ENCODE measurements around the gene BSN. TPM values are rescaled to one million over a fixed set of nuclear protein-coding genes. Genes with fewer than 3 reads are reported as not detected.

BSN gene
- total and polyA plus RNA-seq, 2 experiments from 2014 or later = under 0.01 to 0.03 TPM

DNA sequence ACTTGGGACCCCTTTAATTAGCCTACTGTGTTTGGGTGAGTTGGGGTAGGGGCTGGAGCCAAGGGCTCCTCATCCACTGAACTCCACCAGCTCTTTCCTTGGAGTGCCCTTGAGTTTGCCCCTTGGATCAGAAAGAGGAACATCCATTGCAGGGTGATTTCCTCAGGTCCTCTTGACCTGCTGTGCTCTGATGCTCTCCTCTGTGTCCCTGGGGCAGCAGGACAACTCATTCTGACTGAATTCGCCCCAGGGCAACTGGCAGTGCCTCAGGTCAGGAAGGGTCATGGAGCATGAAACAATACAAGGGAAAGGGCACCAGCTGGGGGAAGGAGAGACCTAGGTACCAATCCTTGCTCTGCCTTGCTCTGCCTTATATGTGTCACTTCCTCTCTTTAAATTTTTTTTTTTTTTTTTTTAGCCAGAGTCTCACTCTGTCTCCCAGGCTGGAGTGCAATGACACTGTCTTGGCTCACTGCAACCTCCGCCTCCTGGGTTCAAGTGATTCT is 47.8 kb downstream of the BSN start:
- Histone ChIP-seq H3K27ac (no peak overlapping the region), H3K36me3 (ENCODE audit: low read depth) (no peaks in the 10 kb centered on the region), H3K79me2 (ENCODE audit: insufficient read depth) (no peaks in the 10 kb centered on the region), H3K9ac (no peak overlapping the region), H3F3A (ENCODE audit: insufficient read depth) (peaks cover 4% of the 10 kb centered on the region; the same call in 1 of the 2 replicates), H3K9me2 (ENCODE audit: insufficient read depth) (no peaks in the 10 kb centered on the region), H3K4me2 (ENCODE audit: unreplicated experiment) (no peak overlapping the region), H4K20me1 (ENCODE audit: insufficient read depth) (no peaks in the 10 kb centered on the region), H3K27me3 (replicated peaks; ENCODE audit: insufficient read depth) (no peaks in the 10 kb centered on the region), H2AFZ (no peak overlapping the region), H3K4me1 (ENCODE audit: insufficient read depth) (peaks cover 12% of the 10 kb centered on the region), H3K4me3 (no peak overlapping the region), H3K9me3 (ENCODE audit: low read depth) (no peaks in the 10 kb centered on the region)
- WGBS, 2 experiments (ENCODE audit: low coverage in 1 of 2, low lambda C conversion rate in 2 of 2, missing lambda C conversion rate in 2 of 2) = 91 to 92% methylated on average over 2 of the region's 2 CpGs
- TF ChIP-seq EZH2 (IDR thresholded peaks at IDR 0.05; ENCODE audit: insufficient read depth, poor library complexity, severe bottlenecking) = no peak
- TF ChIP-seq EZH2phosphoT487 (IDR thresholded peaks at IDR 0.05; ENCODE audit: insufficient read depth, low read depth) = no peak
- DNase-seq = no peak
- in situ Hi-C loops (cut with MboI) = no loop called here

DNA sequence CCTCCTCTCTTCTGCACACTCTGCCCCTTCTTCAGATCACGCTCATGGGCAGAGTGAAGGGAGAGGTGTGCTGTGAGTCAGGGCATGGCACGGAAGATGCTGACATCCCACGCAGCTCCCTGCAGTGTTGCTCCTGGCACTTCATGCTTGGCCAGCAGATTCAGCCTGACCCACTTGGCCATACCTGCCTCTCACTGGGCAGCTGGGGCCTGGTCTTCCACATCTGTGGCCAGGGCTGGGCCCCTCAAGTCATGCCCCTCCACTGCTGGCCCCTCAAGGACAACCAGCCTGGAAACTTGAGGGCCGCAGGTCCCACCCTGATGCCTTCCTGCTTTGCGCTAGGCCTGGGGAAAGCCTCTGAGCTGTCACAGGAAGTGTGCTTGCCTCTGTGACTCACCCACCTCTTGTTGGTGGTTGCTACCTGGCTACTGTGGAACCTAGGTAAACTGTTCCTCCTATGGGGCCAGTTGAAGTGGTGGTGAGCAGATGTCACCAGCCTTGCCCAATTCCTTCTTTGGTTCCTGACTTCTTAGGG is 48.7 kb downstream of the BSN start:
- Histone ChIP-seq H3F3A (ENCODE audit: insufficient read depth) (peaks cover 9% of the 10 kb centered on the region; the same call in 1 of the 2 replicates), H3K9ac (no peak overlapping the region), H2AFZ (no peak overlapping the region), H3K4me2 (ENCODE audit: unreplicated experiment) (no peak overlapping the region), H3K9me2 (ENCODE audit: insufficient read depth) (no peaks in the 10 kb centered on the region), H3K9me3 (ENCODE audit: low read depth) (no peaks in the 10 kb centered on the region), H4K20me1 (ENCODE audit: insufficient read depth) (no peaks in the 10 kb centered on the region), H3K36me3 (ENCODE audit: low read depth) (no peaks in the 10 kb centered on the region), H3K27ac (no peak overlapping the region), H3K27me3 (replicated peaks; ENCODE audit: insufficient read depth) (no peaks in the 10 kb centered on the region), H3K79me2 (ENCODE audit: insufficient read depth) (no peaks in the 10 kb centered on the region), H3K4me3 (no peak overlapping the region), H3K4me1 (ENCODE audit: insufficient read depth) (peaks cover 15% of the 10 kb centered on the region)
- 84 to 91% methylated on average over 5 of the region's 5 CpGs for WGBS, 2 experiments (ENCODE audit: low coverage in 1 of 2, low lambda C conversion rate in 2 of 2, missing lambda C conversion rate in 2 of 2)
- DNase-seq = no peak
- in situ Hi-C loops (cut with MboI) = no loop called here
- TF ChIP-seq EZH2 (IDR thresholded peaks at IDR 0.05; ENCODE audit: insufficient read depth, poor library complexity, severe bottlenecking) (no peak), EZH2phosphoT487 (IDR thresholded peaks at IDR 0.05; ENCODE audit: insufficient read depth, low read depth) (no peak)

DNA sequence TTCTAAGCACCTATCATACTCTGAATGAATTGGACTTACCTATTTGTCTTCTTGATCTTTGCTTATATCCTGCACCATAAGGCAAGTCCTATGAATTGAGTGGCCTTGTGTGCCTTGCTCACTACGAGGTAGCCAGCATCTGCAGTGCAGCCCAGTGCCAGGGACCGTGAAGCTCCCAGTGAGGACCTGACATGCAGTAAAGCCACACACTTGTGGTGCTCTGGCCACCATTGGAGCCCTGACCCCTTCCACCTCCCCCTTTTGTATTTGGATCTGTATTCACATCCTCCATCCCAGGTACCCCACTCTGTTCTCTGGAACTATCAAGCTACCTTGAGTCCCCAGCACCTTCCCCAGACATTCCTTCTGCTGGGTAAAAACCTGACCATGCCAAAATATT is 52.1 kb downstream of the BSN start:
- Histone ChIP-seq H4K20me1 (ENCODE audit: insufficient read depth) (no peaks in the 10 kb centered on the region), H3K4me2 (ENCODE audit: unreplicated experiment) (no peak overlapping the region), H3F3A (ENCODE audit: insufficient read depth) (peaks cover 9% of the 10 kb centered on the region; the same call in 1 of the 2 replicates), H3K4me1 (ENCODE audit: insufficient read depth) (peaks cover 7% of the 10 kb centered on the region; the same call in 1 of the 2 replicates), H3K27ac (no peak overlapping the region), H2AFZ (no peak overlapping the region), H3K9me3 (ENCODE audit: low read depth) (no peaks in the 10 kb centered on the region), H3K36me3 (ENCODE audit: low read depth) (no peaks in the 10 kb centered on the region), H3K27me3 (replicated peaks; ENCODE audit: insufficient read depth) (no peaks in the 10 kb centered on the region), H3K79me2 (ENCODE audit: insufficient read depth) (no peaks in the 10 kb centered on the region), H3K4me3 (no peak overlapping the region), H3K9me2 (ENCODE audit: insufficient read depth) (no peaks in the 10 kb centered on the region), H3K9ac (no peak overlapping the region)
- 69 to 79% methylated on average over 2 of the region's 2 CpGs for WGBS, 2 experiments (ENCODE audit: low coverage in 1 of 2, low lambda C conversion rate in 2 of 2, missing lambda C conversion rate in 2 of 2)
- TF ChIP-seq EZH2 (IDR thresholded peaks at IDR 0.05; ENCODE audit: insufficient read depth, poor library complexity, severe bottlenecking) (no peak), EZH2phosphoT487 (IDR thresholded peaks at IDR 0.05; ENCODE audit: insufficient read depth, low read depth) (no peak)
- DNase-seq = no peak
- in situ Hi-C loops (cut with MboI) = no loop called here

DNA sequence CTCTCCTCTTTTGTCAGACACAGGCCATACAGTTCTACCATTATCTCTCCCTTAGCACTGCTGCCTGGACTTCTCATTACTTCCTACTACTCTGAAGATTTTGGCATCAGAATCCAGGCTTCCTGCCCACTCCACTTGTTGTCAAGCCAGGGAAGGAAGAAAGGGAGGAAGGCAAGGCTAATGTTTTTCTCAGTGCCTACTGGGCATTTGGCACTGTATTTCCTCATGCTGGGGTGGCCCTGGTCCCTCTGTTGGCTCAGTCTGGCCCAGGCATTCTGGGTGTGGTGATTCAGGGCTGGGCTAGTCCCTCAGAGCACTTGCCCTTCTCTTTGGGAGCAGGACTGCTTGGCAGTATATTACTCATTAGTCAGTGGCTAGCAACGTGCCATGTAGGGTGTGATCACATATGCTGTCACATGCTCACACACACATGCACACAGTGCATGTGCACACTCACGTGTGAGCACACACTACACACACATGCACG is 52.9 kb downstream of the BSN start:
- Histone ChIP-seq H3K36me3 (ENCODE audit: low read depth) (no peaks in the 10 kb centered on the region), H3K4me2 (ENCODE audit: unreplicated experiment) (no peak overlapping the region), H3K27ac (peak overlapping the region; percentile 23; the same call in 1 of the 2 replicates), H4K20me1 (ENCODE audit: insufficient read depth) (no peaks in the 10 kb centered on the region), H3F3A (ENCODE audit: insufficient read depth) (peaks cover 9% of the 10 kb centered on the region; the same call in 1 of the 2 replicates), H3K9me2 (ENCODE audit: insufficient read depth) (no peaks in the 10 kb centered on the region), H2AFZ (no peak overlapping the region), H3K27me3 (replicated peaks; ENCODE audit: insufficient read depth) (no peaks in the 10 kb centered on the region), H3K79me2 (ENCODE audit: insufficient read depth) (no peaks in the 10 kb centered on the region), H3K9ac (no peak overlapping the region), H3K4me3 (no peak overlapping the region), H3K4me1 (ENCODE audit: insufficient read depth) (peaks cover 13% of the 10 kb centered on the region; the same call in 1 of the 2 replicates), H3K9me3 (ENCODE audit: low read depth) (no peaks in the 10 kb centered on the region)
- TF ChIP-seq EZH2 (IDR thresholded peaks at IDR 0.05; ENCODE audit: insufficient read depth, poor library complexity, severe bottlenecking) (no peak), EZH2phosphoT487 (IDR thresholded peaks at IDR 0.05; ENCODE audit: insufficient read depth, low read depth) (no peak)
- 4 to 5% methylated on average over 3 of the region's 3 CpGs for WGBS, 2 experiments (ENCODE audit: low coverage in 1 of 2, low lambda C conversion rate in 2 of 2, missing lambda C conversion rate in 2 of 2)
- in situ Hi-C loops (cut with MboI) = no loop called here
- DNase-seq = peak; percentile 77
